ENCODE measurements around the gene FCRLA.

DNA sequence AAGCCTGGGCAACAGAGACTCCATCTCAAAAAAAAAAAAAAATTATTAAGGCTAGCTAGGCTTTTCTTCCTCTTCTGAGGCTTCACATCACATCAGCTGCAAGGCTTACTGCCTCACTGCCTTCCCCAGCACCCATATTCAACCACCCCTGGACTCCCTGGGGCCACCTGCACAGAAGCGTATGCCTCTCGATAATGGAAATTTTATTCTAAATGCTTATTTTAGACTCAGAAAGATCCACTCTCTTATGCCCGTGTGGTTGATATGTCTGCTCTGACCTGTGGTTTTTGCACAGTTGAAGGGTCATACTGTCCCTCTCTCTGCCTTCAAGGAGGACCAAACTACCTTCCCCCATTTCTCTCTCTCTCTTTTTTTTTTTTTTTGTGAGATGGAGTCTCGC, 1.5 kb upstream of the FCRLA start:
- TF ChIP-seq SP2 (tag by site-specific recombination; IDR thresholded peaks at IDR 0.05) (no peak), ZBTB7A (tag by site-specific recombination; IDR thresholded peaks at IDR 0.05; ENCODE audit: low read depth) (no peak), HOXA7 (CRISPR knock-in tag; IDR thresholded peaks at IDR 0.05; ENCODE audit: borderline replicate concordance) (no peak), RBAK (tag by site-specific recombination; IDR thresholded peaks at IDR 0.05) (no peak), ZNF549 (tag by site-specific recombination; IDR thresholded peaks at IDR 0.05) (no peak), ZNF274 (IDR thresholded peaks at IDR 0.05; ENCODE audit: low read length) (no peak), ZNF274 (tag by site-specific recombination; IDR thresholded peaks at IDR 0.05; ENCODE audit: borderline replicate concordance) (no peak), ZNF510 (tag by site-specific recombination; IDR thresholded peaks at IDR 0.05; ENCODE audit: insufficient replicate concordance) (no peak)
- TF ChIP-seq, protein P1, sequence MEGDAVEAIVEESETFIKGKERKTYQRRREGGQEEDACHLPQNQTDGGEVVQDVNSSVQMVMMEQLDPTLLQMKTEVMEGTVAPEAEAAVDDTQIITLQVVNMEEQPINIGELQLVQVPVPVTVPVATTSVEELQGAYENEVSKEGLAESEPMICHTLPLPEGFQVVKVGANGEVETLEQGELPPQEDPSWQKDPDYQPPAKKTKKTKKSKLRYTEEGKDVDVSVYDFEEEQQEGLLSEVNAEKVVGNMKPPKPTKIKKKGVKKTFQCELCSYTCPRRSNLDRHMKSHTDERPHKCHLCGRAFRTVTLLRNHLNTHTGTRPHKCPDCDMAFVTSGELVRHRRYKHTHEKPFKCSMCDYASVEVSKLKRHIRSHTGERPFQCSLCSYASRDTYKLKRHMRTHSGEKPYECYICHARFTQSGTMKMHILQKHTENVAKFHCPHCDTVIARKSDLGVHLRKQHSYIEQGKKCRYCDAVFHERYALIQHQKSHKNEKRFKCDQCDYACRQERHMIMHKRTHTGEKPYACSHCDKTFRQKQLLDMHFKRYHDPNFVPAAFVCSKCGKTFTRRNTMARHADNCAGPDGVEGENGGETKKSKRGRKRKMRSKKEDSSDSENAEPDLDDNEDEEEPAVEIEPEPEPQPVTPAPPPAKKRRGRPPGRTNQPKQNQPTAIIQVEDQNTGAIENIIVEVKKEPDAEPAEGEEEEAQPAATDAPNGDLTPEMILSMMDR (tag by site-specific recombination; IDR thresholded peaks at IDR 0.05) = no peak
- TF ChIP-seq, protein P2, sequence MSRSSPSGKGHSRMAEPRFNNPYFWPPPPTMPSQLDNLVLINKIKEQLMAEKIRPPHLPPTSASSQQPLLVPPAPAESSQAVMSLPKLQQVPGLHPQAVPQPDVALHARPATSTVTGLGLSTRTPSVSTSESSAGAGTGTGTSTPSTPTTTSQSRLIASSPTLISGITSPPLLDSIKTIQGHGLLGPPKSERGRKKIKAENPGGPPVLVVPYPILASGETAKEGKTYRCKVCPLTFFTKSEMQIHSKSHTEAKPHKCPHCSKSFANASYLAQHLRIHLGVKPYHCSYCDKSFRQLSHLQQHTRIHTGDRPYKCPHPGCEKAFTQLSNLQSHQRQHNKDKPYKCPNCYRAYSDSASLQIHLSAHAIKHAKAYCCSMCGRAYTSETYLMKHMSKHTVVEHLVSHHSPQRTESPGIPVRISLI (tag by site-specific recombination; IDR thresholded peaks at IDR 0.05) = no peak
- TF ChIP-seq, protein P3, sequence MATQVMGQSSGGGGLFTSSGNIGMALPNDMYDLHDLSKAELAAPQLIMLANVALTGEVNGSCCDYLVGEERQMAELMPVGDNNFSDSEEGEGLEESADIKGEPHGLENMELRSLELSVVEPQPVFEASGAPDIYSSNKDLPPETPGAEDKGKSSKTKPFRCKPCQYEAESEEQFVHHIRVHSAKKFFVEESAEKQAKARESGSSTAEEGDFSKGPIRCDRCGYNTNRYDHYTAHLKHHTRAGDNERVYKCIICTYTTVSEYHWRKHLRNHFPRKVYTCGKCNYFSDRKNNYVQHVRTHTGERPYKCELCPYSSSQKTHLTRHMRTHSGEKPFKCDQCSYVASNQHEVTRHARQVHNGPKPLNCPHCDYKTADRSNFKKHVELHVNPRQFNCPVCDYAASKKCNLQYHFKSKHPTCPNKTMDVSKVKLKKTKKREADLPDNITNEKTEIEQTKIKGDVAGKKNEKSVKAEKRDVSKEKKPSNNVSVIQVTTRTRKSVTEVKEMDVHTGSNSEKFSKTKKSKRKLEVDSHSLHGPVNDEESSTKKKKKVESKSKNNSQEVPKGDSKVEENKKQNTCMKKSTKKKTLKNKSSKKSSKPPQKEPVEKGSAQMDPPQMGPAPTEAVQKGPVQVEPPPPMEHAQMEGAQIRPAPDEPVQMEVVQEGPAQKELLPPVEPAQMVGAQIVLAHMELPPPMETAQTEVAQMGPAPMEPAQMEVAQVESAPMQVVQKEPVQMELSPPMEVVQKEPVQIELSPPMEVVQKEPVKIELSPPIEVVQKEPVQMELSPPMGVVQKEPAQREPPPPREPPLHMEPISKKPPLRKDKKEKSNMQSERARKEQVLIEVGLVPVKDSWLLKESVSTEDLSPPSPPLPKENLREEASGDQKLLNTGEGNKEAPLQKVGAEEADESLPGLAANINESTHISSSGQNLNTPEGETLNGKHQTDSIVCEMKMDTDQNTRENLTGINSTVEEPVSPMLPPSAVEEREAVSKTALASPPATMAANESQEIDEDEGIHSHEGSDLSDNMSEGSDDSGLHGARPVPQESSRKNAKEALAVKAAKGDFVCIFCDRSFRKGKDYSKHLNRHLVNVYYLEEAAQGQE (tag by site-specific recombination; IDR thresholded peaks at IDR 0.05) = no peak
- TF ChIP-seq, protein P4, sequence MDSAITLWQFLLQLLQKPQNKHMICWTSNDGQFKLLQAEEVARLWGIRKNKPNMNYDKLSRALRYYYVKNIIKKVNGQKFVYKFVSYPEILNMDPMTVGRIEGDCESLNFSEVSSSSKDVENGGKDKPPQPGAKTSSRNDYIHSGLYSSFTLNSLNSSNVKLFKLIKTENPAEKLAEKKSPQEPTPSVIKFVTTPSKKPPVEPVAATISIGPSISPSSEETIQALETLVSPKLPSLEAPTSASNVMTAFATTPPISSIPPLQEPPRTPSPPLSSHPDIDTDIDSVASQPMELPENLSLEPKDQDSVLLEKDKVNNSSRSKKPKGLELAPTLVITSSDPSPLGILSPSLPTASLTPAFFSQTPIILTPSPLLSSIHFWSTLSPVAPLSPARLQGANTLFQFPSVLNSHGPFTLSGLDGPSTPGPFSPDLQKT (IDR thresholded peaks at IDR 0.05; ENCODE audit: borderline replicate concordance, low read depth, low read length) = no peak
- TF ChIP-seq, protein P5, sequence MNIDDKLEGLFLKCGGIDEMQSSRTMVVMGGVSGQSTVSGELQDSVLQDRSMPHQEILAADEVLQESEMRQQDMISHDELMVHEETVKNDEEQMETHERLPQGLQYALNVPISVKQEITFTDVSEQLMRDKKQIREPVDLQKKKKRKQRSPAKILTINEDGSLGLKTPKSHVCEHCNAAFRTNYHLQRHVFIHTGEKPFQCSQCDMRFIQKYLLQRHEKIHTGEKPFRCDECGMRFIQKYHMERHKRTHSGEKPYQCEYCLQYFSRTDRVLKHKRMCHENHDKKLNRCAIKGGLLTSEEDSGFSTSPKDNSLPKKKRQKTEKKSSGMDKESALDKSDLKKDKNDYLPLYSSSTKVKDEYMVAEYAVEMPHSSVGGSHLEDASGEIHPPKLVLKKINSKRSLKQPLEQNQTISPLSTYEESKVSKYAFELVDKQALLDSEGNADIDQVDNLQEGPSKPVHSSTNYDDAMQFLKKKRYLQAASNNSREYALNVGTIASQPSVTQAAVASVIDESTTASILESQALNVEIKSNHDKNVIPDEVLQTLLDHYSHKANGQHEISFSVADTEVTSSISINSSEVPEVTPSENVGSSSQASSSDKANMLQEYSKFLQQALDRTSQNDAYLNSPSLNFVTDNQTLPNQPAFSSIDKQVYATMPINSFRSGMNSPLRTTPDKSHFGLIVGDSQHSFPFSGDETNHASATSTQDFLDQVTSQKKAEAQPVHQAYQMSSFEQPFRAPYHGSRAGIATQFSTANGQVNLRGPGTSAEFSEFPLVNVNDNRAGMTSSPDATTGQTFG (tag by site-specific recombination; IDR thresholded peaks at IDR 0.05; ENCODE audit: borderline replicate concordance) = no peak

Data from HEK293 (cell line).